Measurements from ENCODE around the gene KPNA1. TPM values are rescaled to one million over a fixed set of nuclear protein-coding genes. Genes with fewer than 3 reads are reported as not detected.

Gene KPNA1
- total and polyA plus RNA-seq, 7 donors = 9.6 to 50.1 (median 34.9) TPM

DNA sequence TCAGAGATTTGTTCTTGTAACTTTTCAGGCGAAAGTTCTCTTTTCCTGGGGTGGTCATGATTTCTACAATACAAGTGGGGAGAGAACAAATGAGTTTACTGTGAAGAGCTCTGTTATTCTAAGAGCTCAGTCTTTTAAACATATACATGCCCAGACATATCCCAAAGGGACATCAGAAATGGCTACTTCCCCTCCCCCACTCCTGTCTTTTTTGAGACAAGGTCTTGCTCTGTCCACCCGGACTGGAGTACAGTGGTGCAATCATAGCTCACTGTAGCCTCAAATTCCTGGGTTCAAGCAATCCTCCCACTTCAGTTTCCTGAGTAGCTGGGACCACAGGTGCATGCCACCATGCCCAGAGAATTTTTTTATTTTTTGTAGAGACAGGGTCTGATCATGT is 18.2 kb downstream of the KPNA1 start:
- DNase-seq = no peak
- 87 to 91% methylated on average over 2 of the region's 2 CpGs for WGBS, 2 donors
- Histone ChIP-seq H3K4me1 (peaks cover 0 to 19% (median 3%) of the 10 kb centered on the region in 4 donors), H3K9me3 (no peaks in the 10 kb centered on the region), H3K27ac (no peak overlapping the region), H3K27me3 (no peaks in the 10 kb centered on the region), H3K4me3 (no peak overlapping the region), H3K36me3 (peaks cover 0 to 40% (median 9%) of the 10 kb centered on the region in 4 donors)
- no peak for TF ChIP-seq POLR2A (IDR thresholded peaks at IDR 0.05)
- TF ChIP-seq EP300 (IDR thresholded peaks at IDR 0.05) = no peak
- no peak for TF ChIP-seq POLR2AphosphoS5 (IDR thresholded peaks at IDR 0.05)
- no peak for TF ChIP-seq CTCF (IDR thresholded peaks at IDR 0.05)
- intact Hi-C loops (cut with DNase I) = no loop called here

DNA sequence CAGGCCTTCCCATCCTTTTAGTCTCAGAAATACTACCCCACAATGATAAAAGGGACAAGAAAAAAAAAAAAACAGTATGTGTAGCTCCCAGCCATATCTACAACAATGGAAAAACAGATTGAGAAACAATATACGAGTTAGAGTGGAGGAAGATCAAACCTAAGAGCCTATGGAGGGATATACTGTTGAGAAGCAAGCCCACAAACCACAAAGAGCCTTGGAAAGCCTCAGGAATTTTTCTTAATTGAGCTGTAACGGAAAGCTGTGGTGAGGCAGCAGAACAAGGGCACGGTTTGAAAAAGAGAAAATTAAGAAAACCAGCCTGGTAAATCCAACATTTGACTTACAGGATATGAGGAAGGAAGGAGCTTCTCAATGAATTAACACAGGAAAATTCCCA is 21.4 kb downstream of the KPNA1 start:
- WGBS, 2 donors = 88 to 94% methylated on average over 3 of the region's 3 CpGs
- intact Hi-C loops (cut with DNase I) = no loop called here
- no peak for DNase-seq
- Histone ChIP-seq H3K27me3 (no peaks in the 10 kb centered on the region), H3K36me3 (peaks cover 0 to 45% (median 9%) of the 10 kb centered on the region in 4 donors), H3K9me3 (no peaks in the 10 kb centered on the region), H3K27ac (no peak overlapping the region), H3K4me1 (peaks cover 0 to 13% (median 3%) of the 10 kb centered on the region in 4 donors), H3K4me3 (no peak overlapping the region)
- TF ChIP-seq POLR2A (IDR thresholded peaks at IDR 0.05) (no peak), CTCF (IDR thresholded peaks at IDR 0.05) (no peak)

DNA sequence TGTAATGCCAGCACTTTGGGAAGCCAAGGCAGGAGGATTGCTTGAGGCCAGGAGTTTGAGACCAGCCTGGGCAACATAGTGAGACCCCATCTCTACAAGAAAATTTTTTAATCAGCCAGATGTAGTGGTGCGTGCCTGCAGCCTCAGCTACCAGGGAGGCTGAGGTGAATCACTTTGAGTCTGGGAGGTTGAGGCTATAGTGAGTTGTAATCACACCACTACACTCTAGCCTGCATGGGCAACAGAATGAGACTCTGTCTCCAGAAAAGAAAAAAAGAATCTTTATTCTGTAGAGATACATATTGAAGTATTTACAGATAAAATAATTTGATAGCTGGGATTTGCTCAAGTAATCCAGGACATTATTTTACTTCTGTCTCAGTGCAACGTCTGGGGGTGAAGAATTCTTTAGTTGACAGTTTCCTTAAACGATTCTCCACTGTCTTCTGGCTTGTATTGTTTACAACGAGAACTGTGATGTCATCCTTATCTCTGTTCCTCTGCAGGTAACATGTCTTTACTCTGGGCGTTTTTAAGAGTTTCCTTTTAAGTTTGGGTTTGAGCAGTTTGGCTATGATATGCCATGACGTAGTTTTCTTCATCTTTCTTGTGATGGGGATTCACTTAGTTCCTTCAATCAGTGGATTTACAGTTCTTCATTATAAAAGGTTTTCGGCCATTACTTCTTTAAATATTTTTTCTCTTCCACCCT is 26.3 kb downstream of the KPNA1 start:
- no peak for DNase-seq
- Histone ChIP-seq H3K27ac (no peak overlapping the region), H3K36me3 (peaks cover 0 to 15% (median 1%) of the 10 kb centered on the region in 4 donors), H3K4me3 (no peak overlapping the region), H3K4me1 (peaks cover 0 to 3% (median 1%) of the 10 kb centered on the region in 4 donors), H3K9me3 (no peaks in the 10 kb centered on the region), H3K27me3 (no peaks in the 10 kb centered on the region)
- 74 to 77% methylated on average over 7 of the region's 7 CpGs for WGBS, 2 donors
- intact Hi-C loops (cut with DNase I) = no loop called here
- TF ChIP-seq POLR2AphosphoS5 (IDR thresholded peaks at IDR 0.05) (no peak), CTCF (IDR thresholded peaks at IDR 0.05) (no peak), POLR2A (IDR thresholded peaks at IDR 0.05) (no peak), EP300 (IDR thresholded peaks at IDR 0.05) (no peak)

GRCh38 chr3:122484985-122485384 is 29.8 kb downstream of the KPNA1 start:
- Histone ChIP-seq H3K27ac (no peak overlapping the region), H3K4me3 (no peak overlapping the region), H3K27me3 (no peaks in the 10 kb centered on the region), H3K36me3 (no peaks in the 10 kb centered on the region), H3K9me3 (no peaks in the 10 kb centered on the region), H3K4me1 (peaks cover 0 to 20% (median 13%) of the 10 kb centered on the region in 4 donors)
- intact Hi-C loops (cut with DNase I) = no loop called here
- TF ChIP-seq POLR2A (IDR thresholded peaks at IDR 0.05) = no peak
- TF ChIP-seq EP300 (IDR thresholded peaks at IDR 0.05) = no peak
- TF ChIP-seq POLR2AphosphoS5 (IDR thresholded peaks at IDR 0.05) = no peak
- no peak for TF ChIP-seq CTCF (IDR thresholded peaks at IDR 0.05)
- WGBS, 2 donors = 94% methylated on average over 5 of the region's 5 CpGs
- DNase-seq = no peak

DNA sequence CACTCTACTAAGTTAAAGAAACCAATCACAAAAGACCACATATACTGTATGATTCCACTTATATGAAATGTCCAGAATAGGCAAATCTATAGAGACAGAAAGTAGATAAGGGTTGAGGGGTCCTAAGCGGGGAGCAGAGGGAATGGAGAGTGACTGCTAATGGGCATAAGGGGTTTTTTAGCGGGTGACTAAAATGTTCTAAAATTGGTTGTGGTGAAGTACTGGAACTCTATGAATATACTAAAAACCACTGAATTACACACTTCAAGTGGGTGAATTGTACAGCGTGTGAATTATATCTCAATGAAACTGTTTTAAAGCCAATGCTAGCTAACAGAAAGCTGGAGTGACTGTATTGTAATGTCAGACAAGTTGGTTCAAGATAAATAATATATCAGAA is 33.3 kb downstream of the KPNA1 start:
- Histone ChIP-seq H3K27ac (no peak overlapping the region), H3K36me3 (no peaks in the 10 kb centered on the region), H3K9me3 (no peaks in the 10 kb centered on the region), H3K4me1 (peaks cover 0 to 22% (median 13%) of the 10 kb centered on the region in 4 donors), H3K4me3 (no peak overlapping the region), H3K27me3 (no peaks in the 10 kb centered on the region)
- intact Hi-C loops (cut with DNase I) = no loop called here
- WGBS, 2 donors = 91 to 95% methylated on average over 3 of the region's 3 CpGs
- no peak for DNase-seq
- no peak for TF ChIP-seq POLR2AphosphoS5 (IDR thresholded peaks at IDR 0.05)
- no peak for TF ChIP-seq POLR2A (IDR thresholded peaks at IDR 0.05)
- TF ChIP-seq EP300 (IDR thresholded peaks at IDR 0.05) = no peak
- TF ChIP-seq CTCF (IDR thresholded peaks at IDR 0.05) = no peak
